OCI-LY3 (cell line): ENCODE results near the gene HLF.

ENCODE experiments used
- H2AFZ ChIP-seq: fragments of 200-600, 300-600 bp; shearing (Covaris generic); 2 replicates; pipeline ENCODE4 v1.6.0; 2014; ENCODE audit warnings: antibody characterized with exemption, low read depth, low read length
- H3K27ac ChIP-seq: fragments of 200-600, 300-600 bp; sonication (generic); 2 replicates; pipeline ENCODE4 v1.5.1; 2014; ENCODE audit warnings: mild to moderate bottlenecking, low read length, moderate library complexity, mixed read lengths
- H3K27me3 ChIP-seq: fragments of 200-600, 300-600 bp; sonication (generic); 2 replicates; pipeline ENCODE4 v1.6.1; 2014; ENCODE audit warnings: low read depth, low read length, mixed read lengths
- H3K36me3 ChIP-seq: fragments of 200-600, 300-600 bp; sonication (generic); replicated peaks from 2 replicates; pipeline ENCODE3; 2014; ENCODE audit warnings: low read depth, low read length, mixed read lengths
- H3K4me1 ChIP-seq: fragments of 300-600, 200-600 bp; sonication (generic); 2 replicates; pipeline ENCODE4 v1.6.1; 2014; ENCODE audit warnings: low read length, mixed read lengths
- H3K4me2 ChIP-seq: fragments of 200-600, 300-600 bp; sonication (generic); 2 replicates; pipeline ENCODE4 v1.6.1; 2014; ENCODE audit warnings: low read length, mixed read lengths
- H3K4me3 ChIP-seq: fragments of 300-600, 200-600 bp; sonication (generic); 2 replicates; pipeline ENCODE4 v1.5.1; 2014; ENCODE audit warnings: antibody characterized with exemption, mild to moderate bottlenecking, low read length, moderate library complexity
- H3K79me2 ChIP-seq: fragments of 300-600, 200-600 bp; shearing (Covaris generic); 2 replicates; pipeline ENCODE4 v1.6.1; 2014; ENCODE audit warnings: mild to moderate bottlenecking, low read length, mixed read lengths
- H3K9ac ChIP-seq: fragments of 300-600, 200-600 bp; shearing (Covaris generic); 2 replicates; pipeline ENCODE4 v1.6.0; 2014; ENCODE audit warnings: mild to moderate bottlenecking, low read length, moderate library complexity
- H3K9me3 ChIP-seq: fragments of 200-600, 300-600 bp; shearing (Covaris generic); 2 replicates; pipeline ENCODE4 v1.6.1; 2014; ENCODE audit warnings: low read length, mixed read lengths; ENCODE audit not compliant: insufficient read depth
- H4K20me1 ChIP-seq: fragments of 200-600, 300-600 bp; sonication (generic); 2 replicates; pipeline ENCODE4 v1.6.1; 2016; ENCODE audit warnings: low read length, mixed read lengths; ENCODE audit not compliant: insufficient read depth
- CTCF ChIP-seq: fragments of 200-600, 300-600 bp; sonication (generic); IDR thresholded peaks from 2 replicates; pipeline ENCODE4 v1.5.1; 2014; ENCODE audit warnings: antibody characterized with exemption, low read length, low read depth
- EZH2phosphoT487 ChIP-seq: fragments of 200-600 bp; shearing (Covaris generic); IDR thresholded peaks from 2 replicates; pipeline ENCODE4 v1.6.1; 2018; ENCODE audit warnings: antibody characterized with exemption, mixed run types, low read depth

The HLF gene

GRCh38 chr17:55248077-55248476 is 16.7 kb upstream of the HLF start:
- Histone ChIP-seq H3K27me3 (no peaks in the 10 kb centered on the region), H4K20me1 (no peaks in the 10 kb centered on the region), H3K4me1 (no peaks in the 10 kb centered on the region), H3K4me3 (no peak overlapping the region), H3K9ac (no peak overlapping the region), H3K27ac (no peak overlapping the region), H3K9me3 (0 out of 2 replicates have a peak, but pooled peaks cover 6% of the 10 kb centered on the region), H3K36me3 (peaks cover 5% of the 10 kb centered on the region), H3K4me2 (no peak overlapping the region), H2AFZ (no peak overlapping the region), H3K79me2 (no peaks in the 10 kb centered on the region)
- TF ChIP-seq EZH2phosphoT487 (no peak), CTCF (no peak)

- Histone ChIP-seq H3K27me3 (no peaks in the 10 kb centered on the region), H3K36me3 (peaks cover 5% of the 10 kb centered on the region), H3K4me3 (no peak overlapping the region), H3K9me3 (0 out of 2 replicates have a peak, but pooled peaks cover 6% of the 10 kb centered on the region), H3K79me2 (no peaks in the 10 kb centered on the region), H3K4me2 (no peak overlapping the region), H3K9ac (no peak overlapping the region), H3K27ac (no peak overlapping the region), H2AFZ (no peak overlapping the region), H3K4me1 (peaks cover 6% of the 10 kb centered on the region), H4K20me1 (no peaks in the 10 kb centered on the region)
- TF ChIP-seq EZH2phosphoT487 = no peak
- TF ChIP-seq CTCF = no peak
Observed at GRCh38 chr17:55249861-55250260, 14.9 kb upstream of the HLF start.

GRCh38 chr17:55254375-55254774 is 10.4 kb upstream of the HLF start:
- H3K9me3 ChIP-seq = no peaks in the 10 kb centered on the region
- no peaks in the 10 kb centered on the region for H3K27me3 ChIP-seq
- H3K4me2 ChIP-seq = no peak overlapping the region
- TF ChIP-seq EZH2phosphoT487 = no peak
- no peak for TF ChIP-seq CTCF
- H2AFZ ChIP-seq = peak overlapping the region; percentile 43; the same call in 1 of the 2 replicates
- H3K4me3 ChIP-seq = no peak overlapping the region
- H3K79me2 ChIP-seq = no peaks in the 10 kb centered on the region
- H3K36me3 ChIP-seq = no peaks in the 10 kb centered on the region
- no peak overlapping the region for H3K9ac ChIP-seq
- H3K4me1 ChIP-seq = peaks cover 33% of the 10 kb centered on the region
- H4K20me1 ChIP-seq = no peaks in the 10 kb centered on the region
- peak overlapping the region; percentile 13; the same call in 1 of the 2 replicates for H3K27ac ChIP-seq

GRCh38 chr17:55258578-55259135 is 6.1 kb upstream of the HLF start:
- Histone ChIP-seq H3K27me3 (0 out of 2 replicates have a peak, but pooled peaks cover 2% of the 10 kb centered on the region), H4K20me1 (no peaks in the 10 kb centered on the region), H3K36me3 (no peaks in the 10 kb centered on the region), H3K4me1 (peaks cover 46% of the 10 kb centered on the region), H2AFZ (no peak overlapping the region), H3K9ac (no peak overlapping the region), H3K4me3 (no peak overlapping the region), H3K4me2 (no peak overlapping the region), H3K79me2 (no peaks in the 10 kb centered on the region), H3K27ac (no peak overlapping the region), H3K9me3 (peaks cover 6% of the 10 kb centered on the region; the same call in 1 of the 2 replicates)
- TF ChIP-seq EZH2phosphoT487 (no peak), CTCF (no peak)
